GM18526 (cell line): ENCODE measurements around the gene RPL37A.

ENCODE experiments used
- POLR2A ChIP-seq: IDR thresholded peaks from 3 replicates; pipeline ENCODE4 v1.6.1; 2011; ENCODE audit not compliant: insufficient read length; ENCODE audit errors: extremely low read depth

RPL37A gene

GRCh38 chr2:216478791-216479190, 19.9 kb upstream of the RPL37A start:
- no peak for TF ChIP-seq POLR2A

GRCh38 chr2:216480221-216480620, 18.4 kb upstream of the RPL37A start:
- TF ChIP-seq POLR2A: no peak

- TF ChIP-seq POLR2A: no peak
Measured at GRCh38 chr2:216482640-216483039, 16.0 kb upstream of the RPL37A start.

- no peak for TF ChIP-seq POLR2A
Measured at GRCh38 chr2:216485237-216485636, 13.4 kb upstream of the RPL37A start.

GRCh38 chr2:216485745-216486144, 12.9 kb upstream of the RPL37A start:
- no peak for TF ChIP-seq POLR2A

- no peak for TF ChIP-seq POLR2A
Measured at GRCh38 chr2:216486271-216486670, 12.4 kb upstream of the RPL37A start.

GRCh38 chr2:216486708-216487107, 11.9 kb upstream of the RPL37A start:
- no peak for TF ChIP-seq POLR2A

GRCh38 chr2:216490061-216490460, 8.6 kb upstream of the RPL37A start:
- TF ChIP-seq POLR2A: no peak

- TF ChIP-seq POLR2A: no peak
Measured at GRCh38 chr2:216491793-216492596, 6.6 kb upstream of the RPL37A start.

- no peak for TF ChIP-seq POLR2A
Measured at GRCh38 chr2:216492597-216493333, 5.9 kb upstream of the RPL37A start.

GRCh38 chr2:216493334-216493685, 5.3 kb upstream of the RPL37A start:
- TF ChIP-seq POLR2A: no peak

GRCh38 chr2:216495656-216496055, 3.0 kb upstream of the RPL37A start:
- no peak for TF ChIP-seq POLR2A

- TF ChIP-seq POLR2A: no peak
Measured at GRCh38 chr2:216497382-216498069, 1.1 kb upstream of the RPL37A start.

GRCh38 chr2:216498070-216498378, 620 bp upstream of the RPL37A start:
- TF ChIP-seq POLR2A: no peak

GRCh38 chr2:216499641-216500218, 1.1 kb downstream of the RPL37A start:
- TF ChIP-seq POLR2A: no peak

- no peak for TF ChIP-seq POLR2A
Measured at GRCh38 chr2:216500572-216500971, 1.9 kb downstream of the RPL37A start.
